Limb (tissue), 2 donors: ENCODE results near the gene MYL4.
A peak's percentile ranks its signal among the peaks of the same experiment; 100 is the strongest.
"Not testable (repeated sequence)": the region's sequence is repeated elsewhere in the genome, so short reads cannot be mapped to it uniquely, and the experiment has no call there.

ENCODE experiments used
- DNase-seq, 2 donors: peaks; one replicate each; pipeline ENCODE4 v3.0.0-alpha.2; 2016; ENCODE audit errors: extremely low spot score in 2 of 2

The MYL4 gene

DNA sequence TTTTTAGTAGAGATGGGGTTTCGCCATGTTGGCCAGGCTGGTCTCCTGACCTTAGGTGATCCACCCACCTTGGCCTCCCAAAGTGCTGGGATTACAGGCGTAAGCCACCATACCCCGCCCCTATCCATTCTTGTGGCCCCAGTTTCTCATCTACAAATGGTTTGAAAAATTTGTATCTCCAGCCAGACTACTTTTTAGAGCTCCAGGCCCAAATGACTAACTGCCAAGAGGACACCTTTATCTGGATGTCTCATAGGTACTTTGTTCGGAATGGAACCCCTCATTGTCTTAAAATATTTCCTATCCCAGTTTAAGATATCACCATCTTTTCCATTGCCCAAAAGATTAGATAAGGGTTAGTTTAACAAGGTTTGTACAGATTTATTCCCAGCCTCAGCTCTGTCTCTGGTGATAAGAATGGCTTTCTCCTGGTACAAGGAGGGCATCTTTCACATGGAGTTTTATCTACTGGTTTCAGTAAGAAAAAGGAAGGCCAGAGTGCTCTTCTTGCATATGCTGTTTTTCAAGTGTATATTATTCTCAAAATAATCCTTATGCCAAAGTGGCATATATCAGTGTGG is 15.1 kb upstream of the MYL4 start:
- no peak for DNase-seq

DNA sequence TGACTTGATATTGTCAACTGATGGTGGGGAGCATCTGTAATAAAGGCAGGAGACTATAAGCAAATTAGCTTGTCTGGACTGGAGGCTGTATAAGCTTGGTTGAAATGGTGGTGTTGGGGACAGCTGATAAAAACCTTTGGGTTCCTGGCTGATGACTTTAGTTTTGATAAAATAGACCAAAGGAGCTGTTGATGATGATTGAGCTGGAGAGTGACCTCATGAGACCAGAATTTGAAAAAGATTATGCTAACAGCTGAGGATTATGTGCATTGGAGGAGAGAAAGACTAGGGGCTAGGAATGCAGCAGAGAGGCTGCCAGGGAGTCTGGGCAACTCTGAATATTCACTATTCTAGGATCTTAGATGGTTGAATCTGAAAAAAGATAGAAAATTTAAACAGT is 11.3 kb upstream of the MYL4 start:
- peak in 1 of 2 donors; percentile 13 for DNase-seq

DNA sequence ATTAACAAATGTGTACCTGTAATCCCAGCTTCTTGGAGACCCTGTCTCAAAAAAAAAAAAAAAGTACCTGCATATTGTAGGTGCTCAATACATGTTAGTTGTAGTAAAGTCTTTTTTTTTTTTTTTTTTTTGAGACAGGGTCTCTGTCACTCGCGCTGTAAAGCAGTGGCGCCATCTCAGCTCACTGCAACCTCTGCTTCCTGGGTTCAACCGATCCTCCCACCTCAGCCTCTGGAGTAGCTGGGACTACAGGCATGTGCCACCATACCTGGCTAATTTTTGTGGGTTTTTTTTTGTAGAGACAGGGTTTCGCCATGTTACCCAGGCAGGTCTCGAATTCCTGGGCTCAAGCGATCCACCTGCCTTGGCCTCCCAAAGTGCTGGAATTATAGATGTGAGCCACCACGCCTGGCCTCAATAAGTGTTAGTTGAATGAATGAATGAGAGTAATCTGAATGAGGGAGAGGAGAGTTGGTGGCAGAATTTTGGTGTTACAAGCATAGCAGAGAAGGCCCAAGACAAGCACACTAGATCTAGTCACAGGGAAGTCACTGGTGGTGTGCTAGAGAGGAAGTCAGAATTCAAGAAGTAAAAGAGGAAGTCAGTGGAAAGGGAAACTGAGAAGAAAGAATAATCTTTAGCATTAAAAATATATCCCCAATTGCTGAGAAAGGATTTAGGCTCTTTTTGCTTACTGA is 9.4 kb upstream of the MYL4 start:
- no peak for DNase-seq

DNA sequence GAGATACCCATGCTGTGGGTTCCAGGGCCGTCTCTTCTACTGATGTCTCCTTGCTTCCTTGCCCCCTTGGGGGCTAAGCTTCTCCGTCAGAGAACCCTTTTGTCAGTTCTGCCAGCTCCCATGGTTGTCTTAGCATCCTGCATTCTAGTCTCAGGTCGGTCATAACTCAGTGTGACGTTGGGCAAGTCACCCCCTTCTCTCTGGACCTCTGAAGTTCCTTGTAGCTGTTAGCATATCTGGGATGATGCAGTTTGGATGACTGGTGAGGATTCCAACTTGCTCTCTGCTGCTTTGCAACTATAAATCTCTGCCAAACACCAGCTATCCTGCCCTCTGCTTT is 8.9 kb upstream of the MYL4 start:
- no peak for DNase-seq

DNA sequence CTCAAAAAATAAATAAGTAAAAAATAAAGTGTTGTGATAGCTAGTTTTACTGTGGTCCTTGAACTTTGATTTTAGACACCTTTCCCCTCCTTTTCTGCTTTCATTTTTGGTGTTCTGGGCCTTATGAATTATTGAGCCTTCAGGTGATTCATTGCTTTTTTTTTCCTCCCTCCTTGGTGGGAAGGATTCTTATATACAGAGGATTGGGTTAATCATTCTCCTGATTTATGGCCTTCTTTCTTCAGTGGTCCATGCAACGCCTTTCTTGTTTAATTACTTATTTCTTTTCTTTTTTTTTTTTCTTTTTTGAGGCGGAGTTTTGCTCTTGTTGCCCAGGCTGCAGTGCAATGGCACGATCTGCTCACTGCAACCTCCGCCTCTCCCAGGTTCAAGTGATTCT is 8.0 kb upstream of the MYL4 start:
- DNase-seq, result no peak

DNA sequence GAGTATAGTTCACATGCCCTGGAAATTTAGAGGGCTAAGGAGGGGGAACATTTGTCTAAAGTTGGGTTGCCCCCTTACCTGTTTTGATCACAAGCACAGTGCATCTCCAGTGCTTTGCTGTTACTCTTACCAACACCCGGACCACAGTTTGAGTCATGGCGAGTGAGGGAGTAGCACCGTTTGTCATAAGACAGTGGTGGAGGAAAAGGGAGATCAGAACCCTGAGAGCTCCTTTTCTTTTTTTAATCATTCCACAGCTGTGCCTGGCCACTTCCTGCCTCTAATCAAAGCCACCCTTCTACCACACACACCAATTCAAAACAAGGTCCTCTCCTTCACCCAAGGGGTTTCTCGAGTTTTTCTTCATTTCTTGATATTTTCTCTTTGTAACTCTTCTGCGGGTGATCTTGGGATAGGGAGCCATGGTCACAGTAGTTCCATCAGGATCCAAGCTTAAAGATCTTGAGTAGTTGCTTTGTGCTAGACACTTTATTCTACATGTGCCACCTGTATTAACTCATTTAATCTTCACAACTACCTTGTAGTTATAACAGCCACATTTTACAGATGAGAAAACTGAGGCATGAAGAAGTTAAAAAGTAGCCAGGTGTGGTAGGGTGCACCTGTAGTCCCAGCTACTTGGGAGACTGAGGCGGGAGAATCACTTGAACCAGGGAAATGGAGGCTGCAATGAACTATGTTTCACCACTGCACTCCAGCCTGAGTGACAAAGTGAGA is 5.0 kb upstream of the MYL4 start:
- no peak for DNase-seq

DNA sequence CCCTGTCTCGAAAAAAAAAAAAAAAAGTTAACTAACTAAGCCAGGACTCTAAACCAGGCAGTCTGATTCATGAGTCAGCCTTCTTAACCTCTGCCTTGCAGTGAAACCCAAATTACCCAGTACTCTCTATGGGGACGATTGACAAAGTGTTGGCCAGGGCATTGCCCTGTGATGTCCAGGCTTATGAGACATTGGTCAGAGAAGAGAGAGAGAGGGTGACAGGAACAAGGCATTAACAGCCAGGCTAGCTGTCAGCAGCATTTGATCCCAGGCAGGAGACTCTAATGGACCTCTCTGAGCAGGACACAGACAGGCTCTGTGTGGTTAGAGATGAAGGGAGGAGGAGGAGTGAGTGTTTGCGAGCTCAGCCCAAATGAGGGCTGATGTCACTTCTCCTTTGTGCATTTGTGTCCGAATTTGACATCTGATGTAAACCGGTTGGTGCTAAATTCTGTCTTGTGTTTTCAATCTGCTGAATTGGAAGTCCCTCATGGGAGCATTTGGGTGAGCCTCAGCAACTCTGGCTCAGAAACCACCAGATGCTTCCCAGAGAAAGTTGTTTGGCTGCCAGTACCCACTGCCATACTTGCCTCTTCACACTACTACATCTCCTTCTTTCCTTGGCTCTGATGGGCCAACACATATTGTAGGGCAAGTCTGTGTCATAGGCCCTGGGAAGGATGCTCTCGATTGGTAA is 4.3 kb upstream of the MYL4 start:
- DNase-seq, result no peak

DNA sequence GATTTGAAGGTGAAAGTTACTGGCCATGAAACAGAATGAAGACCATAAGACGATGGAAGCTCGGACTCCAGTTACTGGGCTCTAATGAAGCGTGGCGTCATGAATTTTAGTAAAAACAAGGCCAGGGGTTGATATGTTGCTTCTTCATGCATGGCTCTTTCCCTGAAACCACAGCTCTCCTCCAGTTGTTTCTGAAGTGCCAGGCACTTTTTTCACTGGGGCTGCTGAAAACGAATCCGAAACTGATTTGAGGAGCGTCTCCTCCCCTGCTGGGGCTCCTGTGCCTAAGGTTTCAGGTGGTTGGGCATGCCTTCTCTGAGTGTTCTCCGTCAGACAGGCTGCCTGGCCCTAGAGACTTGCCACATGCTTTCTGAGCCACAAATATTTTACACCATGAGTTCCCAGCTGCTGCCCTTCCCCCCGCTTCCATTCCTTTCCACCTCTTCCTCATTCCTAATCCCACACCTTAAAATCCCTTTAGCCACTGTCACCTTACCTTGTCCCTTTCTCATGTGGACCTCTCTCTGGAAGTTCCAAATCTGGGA is 3.7 kb upstream of the MYL4 start:
- DNase-seq, result peak; percentile 34 to 56

DNA sequence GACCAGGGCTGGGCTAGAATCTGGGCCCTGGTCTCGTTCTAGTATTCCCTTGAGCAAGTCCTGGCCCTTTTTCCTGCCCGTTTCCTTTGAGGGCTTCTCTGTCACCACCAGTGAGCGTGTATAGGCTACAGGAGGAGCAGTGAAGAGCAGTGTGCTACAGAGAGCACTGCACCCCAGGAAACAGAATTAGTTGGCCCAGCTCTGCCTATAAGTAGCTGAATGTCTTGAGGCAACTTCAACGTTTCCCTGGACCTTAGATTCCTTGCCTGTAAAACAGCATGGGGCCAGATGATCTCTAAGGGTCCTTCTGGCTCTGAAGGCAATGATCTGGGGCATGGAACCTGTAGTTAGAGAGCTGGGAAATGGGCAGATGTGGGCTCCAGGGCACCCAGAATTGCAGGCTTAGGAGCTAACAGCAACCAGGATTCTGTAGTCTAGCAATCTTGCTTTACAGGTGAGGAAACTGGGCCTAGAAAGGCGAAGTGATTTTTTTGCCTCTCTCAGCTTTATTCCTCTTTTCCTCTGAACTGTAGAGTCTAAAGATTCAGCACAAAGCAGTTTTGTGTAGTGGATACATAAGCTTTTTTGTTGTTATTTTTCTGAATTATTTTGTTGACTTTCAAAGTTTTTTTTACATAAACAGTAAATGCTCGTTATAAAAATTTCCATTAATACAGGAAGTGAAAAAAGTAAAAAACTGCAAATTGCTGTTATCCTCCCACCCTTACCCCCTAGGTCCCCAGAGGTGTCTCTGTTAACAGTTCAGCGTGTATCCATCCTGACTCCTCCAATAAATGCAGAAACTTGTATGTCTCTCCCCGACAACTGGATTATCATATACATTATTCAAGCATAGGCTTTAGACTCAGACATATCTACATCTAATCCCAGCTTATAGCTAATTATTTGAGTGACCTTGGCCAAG is 1.7 kb upstream of the MYL4 start:
- no peak for DNase-seq

DNA sequence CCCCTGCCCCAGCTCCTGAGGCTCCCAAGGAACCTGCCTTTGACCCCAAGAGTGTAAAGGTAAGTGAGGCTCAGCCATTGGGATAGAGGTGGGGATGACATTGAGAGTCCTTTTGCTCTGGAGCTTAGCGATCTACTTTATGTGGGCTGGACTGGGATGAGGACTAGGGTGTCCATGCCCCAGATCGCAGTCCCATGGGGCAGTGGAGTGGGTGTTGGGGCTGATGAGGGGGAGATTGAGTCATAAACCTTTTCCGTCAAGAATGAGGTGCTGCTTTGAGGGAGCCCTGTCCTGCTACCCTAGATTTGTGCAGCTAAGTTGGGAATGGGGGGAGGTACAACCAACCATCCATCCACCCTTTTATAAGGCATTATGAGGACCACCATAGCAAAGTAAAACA is 351 bp downstream of the MYL4 start:
- DNase-seq, result no peak

DNA sequence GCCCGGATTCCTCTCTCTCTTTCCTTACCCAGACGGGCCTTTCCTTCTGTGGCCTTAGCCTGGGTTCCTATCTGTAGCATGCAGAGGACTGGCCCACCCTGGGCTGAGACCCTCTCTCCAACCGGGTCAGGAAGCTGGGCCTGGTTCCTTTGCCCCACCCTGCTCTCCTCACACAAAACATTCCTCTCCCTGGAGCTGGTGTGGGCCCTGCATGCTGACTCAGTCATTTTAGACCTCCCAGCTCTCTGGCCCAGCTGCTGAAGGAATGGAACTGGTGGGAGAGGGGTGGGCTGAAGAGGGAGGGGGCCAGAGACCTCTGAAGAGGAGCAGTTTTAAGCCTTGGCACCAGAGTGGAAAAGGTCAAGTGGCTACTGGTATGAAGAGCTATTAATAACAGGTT is 957 bp downstream of the MYL4 start:
- no peak for DNase-seq

DNA sequence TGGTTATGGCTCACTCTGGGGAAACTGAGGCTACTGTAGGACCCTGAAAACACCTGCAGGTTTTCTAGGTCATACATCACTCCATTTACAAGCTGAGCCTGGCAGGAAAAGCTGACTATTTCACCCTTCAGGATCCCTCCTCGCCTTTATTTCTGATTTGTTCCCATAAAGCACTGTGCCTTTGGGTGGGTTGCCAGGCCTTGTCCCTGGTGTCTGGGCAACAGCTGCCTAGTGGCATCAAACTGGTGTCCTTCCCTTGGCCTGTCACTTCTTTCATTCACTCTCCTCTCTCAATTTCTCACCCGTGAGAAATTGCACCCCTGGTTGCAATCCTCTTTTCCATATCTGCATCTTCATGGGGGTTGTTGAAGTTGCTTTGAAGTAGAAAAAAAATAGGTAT is 1.6 kb downstream of the MYL4 start:
- no peak for DNase-seq

DNA sequence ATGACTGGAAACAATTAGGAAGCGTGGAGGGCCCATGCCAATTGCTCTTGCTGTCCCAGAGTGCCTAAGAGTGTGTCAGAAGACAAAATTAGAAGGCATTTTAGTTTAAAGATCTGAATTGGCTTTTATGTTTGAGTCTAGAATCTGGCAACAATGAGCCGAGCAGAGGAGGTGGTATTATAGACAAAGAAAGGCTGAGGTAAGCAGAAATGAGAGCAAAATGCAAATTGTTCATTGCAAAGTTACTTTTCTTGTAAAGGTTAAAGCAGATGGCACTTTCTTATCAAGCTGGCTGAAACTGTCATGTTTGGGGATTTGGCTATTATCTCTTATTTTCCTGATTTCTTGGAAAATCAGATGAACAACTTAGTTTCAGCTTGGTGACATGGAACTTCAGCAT is 3.3 kb downstream of the MYL4 start:
- no peak for DNase-seq

DNA sequence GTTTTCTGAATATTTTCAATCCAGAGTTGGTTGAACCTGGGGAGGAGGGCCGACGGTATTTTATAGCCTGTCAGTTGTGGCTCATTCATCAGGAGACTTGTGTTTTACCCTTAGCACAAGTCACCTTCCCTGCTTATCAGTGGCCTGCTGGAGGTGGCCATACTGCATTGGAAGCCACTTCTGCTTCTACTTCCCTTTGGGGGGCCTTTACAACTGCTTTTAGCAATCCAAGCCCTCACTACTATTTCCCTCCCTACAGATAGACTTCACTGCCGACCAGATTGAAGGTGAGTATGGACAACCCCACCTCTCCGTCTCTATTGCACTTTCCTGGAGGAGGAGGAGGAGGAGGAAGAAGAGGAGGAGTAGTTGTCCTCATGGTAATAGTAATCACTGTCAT is 4.4 kb downstream of the MYL4 start:
- no peak for DNase-seq

DNA sequence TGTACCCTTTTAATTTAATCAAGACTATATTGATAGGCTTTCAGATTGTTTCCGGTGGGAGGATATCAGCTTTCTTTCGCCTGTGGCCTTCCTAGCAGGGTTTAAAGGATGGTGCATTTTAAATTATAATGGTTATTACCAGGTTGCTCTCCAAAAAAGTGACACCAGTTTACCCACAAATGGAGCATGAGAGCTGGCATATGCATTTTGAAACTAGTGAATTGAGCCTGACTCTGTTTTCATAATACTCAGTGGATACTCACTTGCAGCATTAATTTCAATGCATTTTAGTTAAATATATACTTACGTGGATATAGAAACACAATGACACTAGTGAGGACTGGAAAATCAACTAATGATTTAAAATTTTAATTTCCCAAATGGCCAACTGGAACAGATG is 5.8 kb downstream of the MYL4 start:
- DNase-seq, result no peak

DNA sequence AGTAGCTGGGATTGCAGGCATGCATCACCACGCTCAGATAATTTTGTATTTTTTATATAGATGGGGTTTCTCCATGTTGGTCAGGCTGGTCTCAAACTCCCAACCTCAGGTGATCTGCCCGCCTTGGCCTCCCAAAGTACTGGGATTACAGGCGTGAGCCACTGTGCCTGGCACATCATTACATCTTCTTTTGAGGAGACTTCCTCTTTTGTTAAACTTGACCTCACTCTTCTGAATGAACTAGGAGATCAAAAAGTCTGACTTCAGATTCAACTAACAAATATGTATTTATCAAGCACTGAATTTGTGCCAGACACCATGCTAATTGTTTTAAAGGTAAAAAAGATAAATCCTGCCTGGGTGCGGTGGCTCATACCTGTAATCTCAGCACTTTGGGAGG is 7.7 kb downstream of the MYL4 start:
- not testable (repeated sequence) for DNase-seq

DNA sequence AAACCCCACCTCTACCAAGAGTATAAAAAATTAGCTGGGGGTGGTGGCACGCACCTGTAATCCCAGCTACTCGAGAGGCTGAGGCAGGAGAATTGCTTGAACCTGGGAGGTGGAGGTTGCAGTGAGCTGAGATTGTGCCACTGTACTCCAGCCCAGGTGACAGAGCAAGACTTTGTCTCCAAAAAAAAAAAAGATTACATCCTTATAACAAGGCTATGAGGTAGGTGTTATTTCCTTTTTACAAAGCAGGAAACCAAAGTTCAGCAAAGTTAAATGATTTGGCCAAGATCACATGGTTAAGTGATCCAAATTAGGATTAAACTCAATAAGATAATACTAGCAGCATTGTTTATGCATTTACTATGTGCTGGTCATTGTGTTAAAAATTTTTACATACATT is 8.1 kb downstream of the MYL4 start:
- DNase-seq, result not testable (repeated sequence)

DNA sequence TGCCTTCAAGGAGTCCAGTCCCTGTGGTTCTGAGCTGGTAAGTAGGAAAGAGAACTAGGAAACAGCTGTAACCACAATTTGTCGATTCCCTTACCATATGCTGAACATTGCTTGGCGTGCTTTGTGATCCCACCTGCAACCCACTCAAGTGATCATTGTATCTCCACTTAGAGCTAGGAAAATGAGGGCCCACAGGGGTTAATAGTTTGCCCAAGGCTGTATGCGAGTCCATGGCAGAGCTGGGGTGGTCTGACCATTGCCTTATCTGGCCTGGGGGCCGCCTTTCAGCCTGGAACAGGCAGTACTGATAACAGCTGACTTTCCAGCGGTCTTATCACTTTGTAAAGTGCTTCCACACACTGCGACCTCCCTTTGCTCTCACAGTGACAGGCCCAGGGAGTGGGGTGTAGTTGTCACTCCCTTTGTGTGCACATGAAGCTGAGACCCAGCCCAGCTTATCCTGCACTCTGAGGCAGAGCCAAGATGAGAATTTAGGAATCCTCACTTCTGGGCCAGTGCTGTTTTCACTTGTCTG is 9.8 kb downstream of the MYL4 start:
- no peak for DNase-seq

DNA sequence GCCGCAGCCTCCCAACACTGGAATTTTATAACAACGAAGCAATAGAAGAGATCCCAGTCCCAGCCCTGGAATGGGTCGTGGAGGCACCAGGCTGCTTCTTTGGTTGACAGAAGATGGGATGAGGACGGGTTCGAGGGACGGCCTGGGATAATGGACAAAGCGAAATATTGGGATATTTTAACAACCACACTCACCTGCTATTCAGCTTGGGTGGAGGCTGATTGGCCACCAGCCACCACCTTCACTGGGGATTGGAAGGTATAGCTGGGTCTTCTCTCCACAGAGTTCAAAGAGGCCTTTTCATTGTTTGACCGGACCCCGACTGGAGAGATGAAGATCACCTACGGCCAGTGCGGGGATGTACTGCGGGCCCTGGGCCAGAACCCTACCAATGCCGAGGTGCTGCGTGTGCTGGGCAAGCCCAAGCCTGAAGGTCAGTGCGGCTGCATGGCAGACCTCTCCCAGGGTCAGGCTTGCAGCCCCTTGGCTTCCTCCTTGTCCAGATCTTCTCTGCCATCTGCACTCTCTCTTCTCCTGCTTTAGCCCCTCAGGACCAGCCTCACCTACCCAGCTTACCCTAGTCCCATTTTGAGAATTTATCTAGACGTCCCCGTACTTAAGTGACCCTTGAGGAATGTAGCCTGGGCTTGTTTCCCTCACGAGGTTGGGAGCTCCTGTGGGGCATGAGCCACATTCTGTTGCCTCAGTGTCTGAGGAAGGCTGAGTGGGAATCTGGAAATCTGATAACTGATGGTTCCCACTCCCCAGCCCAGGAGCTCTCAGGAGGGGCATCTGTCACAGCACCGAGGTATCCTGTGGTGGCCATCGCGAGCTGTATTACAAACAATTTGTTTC is 10.7 kb downstream of the MYL4 start:
- no peak for DNase-seq

DNA sequence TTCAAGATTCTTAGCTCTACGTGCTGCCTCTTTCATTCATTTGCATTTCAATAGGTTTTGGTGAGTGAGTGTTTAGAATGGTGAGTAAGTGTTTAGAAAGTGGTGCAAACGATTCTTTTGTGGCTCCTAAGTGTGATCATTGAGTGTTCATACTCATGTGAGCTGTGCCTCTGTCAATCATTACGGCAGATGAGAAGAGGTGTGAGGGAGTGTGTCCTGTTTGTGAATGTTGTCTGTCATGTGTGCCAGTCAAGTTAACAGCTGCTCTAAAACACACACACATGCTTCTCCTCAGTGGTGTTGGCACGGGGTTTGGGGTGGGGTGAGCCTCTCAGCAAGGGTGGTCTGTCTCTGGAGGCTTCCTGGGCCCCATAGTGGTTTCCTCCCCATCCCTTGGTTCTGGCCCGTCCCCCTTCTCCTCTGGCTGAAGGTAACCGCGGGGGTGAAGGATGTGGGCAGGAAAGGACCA is 11.4 kb downstream of the MYL4 start:
- no peak for DNase-seq
